CD4-positive, CD25-positive, alpha-beta regulatory T cell (primary cell): ENCODE results near the gene DIAPH2. TPM values are rescaled to one million over a fixed set of nuclear protein-coding genes. Genes with fewer than 3 reads are reported as not detected.

Source experiments
- ATAC-seq, 2 donors: fragments of 150-1000 bp; cut with Tn5 transposase; one replicate each; pipeline ENCODE4 v1.10.0; 2021; ENCODE audit warnings: low read depth in 2 of 2, moderate number of reproducible peaks in 2 of 2, moderate library complexity in 1 of 2
- DNase-seq, 3 donors: peaks; one replicate each; pipeline versions ENCODE4 v3.0.0 to v3.0.0-alpha.2; 2012 to 2022; ENCODE audit warnings: mixed read lengths in 1 of 3
- H3K27ac ChIP-seq: one replicate; pipeline ENCODE4 v1.7.0; 2013; ENCODE audit warnings: mild to moderate bottlenecking, low read length; ENCODE audit not compliant: insufficient read depth, poor library complexity, severe bottlenecking
- H3K27me3 ChIP-seq: one replicate; pipeline ENCODE4 v1.7.0; 2013; ENCODE audit warnings: low read length; ENCODE audit not compliant: control insufficient read depth, insufficient read depth
- H3K36me3 ChIP-seq: one replicate; pipeline ENCODE4 v1.7.0; 2013; ENCODE audit warnings: mild to moderate bottlenecking, low read length, moderate library complexity; ENCODE audit not compliant: control insufficient read depth, insufficient read depth
- H3K4me1 ChIP-seq: 2 replicates; pipeline ENCODE4 v1.7.0; 2013; ENCODE audit warnings: mild to moderate bottlenecking, low read length; ENCODE audit not compliant: insufficient read depth, control insufficient read depth, poor library complexity, severe bottlenecking
- H3K4me3 ChIP-seq: one replicate; pipeline ENCODE4 v1.7.0; 2013; ENCODE audit warnings: low read depth, mild to moderate bottlenecking, low read length, moderate library complexity
- H3K9me3 ChIP-seq, 2 experiments: 1 replicate in 1 of 2; 2 replicates in 1 of 2; pipeline ENCODE4 v1.7.0; 2013; ENCODE audit warnings: low read length in 2 of 2, mild to moderate bottlenecking in 1 of 2, moderate library complexity in 1 of 2; ENCODE audit not compliant: control insufficient read depth in 2 of 2
- H3K27ac Mint-ChIP-seq, 3 donors: one replicate each; pipeline ENCODE4 v1.8.0; 2020 to 2022; ENCODE audit warnings: mild to moderate bottlenecking in 3 of 3, mixed read lengths in 3 of 3, moderate library complexity in 2 of 3
- H3K27me3 Mint-ChIP-seq: one replicate; pipeline ENCODE4 v1.8.0; 2022; ENCODE audit warnings: mild to moderate bottlenecking, mixed read lengths
- H3K36me3 Mint-ChIP-seq: one replicate; pipeline ENCODE4 v1.8.0; 2020; ENCODE audit warnings: mixed read lengths
- H3K4me1 Mint-ChIP-seq, 4 donors: one replicate each; pipeline ENCODE4 v1.8.0; 2020 to 2022; ENCODE audit warnings: mixed read lengths in 4 of 4, mild to moderate bottlenecking in 1 of 4
- H3K4me3 Mint-ChIP-seq, 4 donors: one replicate each; pipeline ENCODE4 v1.8.0; 2020 to 2022; ENCODE audit warnings: mild to moderate bottlenecking in 4 of 4, mixed read lengths in 4 of 4, moderate library complexity in 3 of 4
- H3K9me3 Mint-ChIP-seq, 7 donors: one replicate each; pipeline ENCODE4 v1.8.0; 2020 to 2022; ENCODE audit warnings: mixed read lengths in 7 of 7, mild to moderate bottlenecking in 3 of 7, moderate library complexity in 2 of 7
- polyA plus RNA-seq, 4 donors: library from polyadenylated mRNA; unstranded; fragments of 300-500 nt; fragmentation: Illumina TruSeq; gene quantifications; one replicate each; pipeline ENCODE4 v1.2.3, GENCODE V29; 2021
- total RNA-seq: library from RNA; stranded (reverse); gene quantifications from one replicate; pipeline ENCODE4 v1.2.3, GENCODE V29; 2022

The DIAPH2 gene
- total and polyA plus RNA-seq, 5 donors from 2014 or later: 6.3 to 17.0 (median 6.6) TPM

GRCh38 chrX:97628807-97629596, 944.4 kb downstream of the DIAPH2 start:
- peaks cover 0 to 4% (median 0%) of the 10 kb centered on the region in 7 donors for H3K9me3 Mint-ChIP-seq
- H3K36me3 Mint-ChIP-seq: no peaks in the 10 kb centered on the region
- H3K4me1 Mint-ChIP-seq: no peaks in the 10 kb centered on the region
- Histone ChIP-seq H3K27ac (no peak overlapping the region), H3K4me1 (no peaks in the 10 kb centered on the region), H3K9me3 (no peaks in the 10 kb centered on the region), H3K36me3 (no peaks in the 10 kb centered on the region), H3K27me3 (no peaks in the 10 kb centered on the region), H3K4me3 (no peak overlapping the region)
- H3K27me3 Mint-ChIP-seq: no peaks in the 10 kb centered on the region
- no peak for DNase-seq
- no peak overlapping the region for H3K27ac Mint-ChIP-seq
- no peak for ATAC-seq
- H3K4me3 Mint-ChIP-seq: no peak overlapping the region

GRCh38 chrX:97629597-97629985, 944.9 kb downstream of the DIAPH2 start:
- Mint-ChIP-seq H3K4me1 (no peaks in the 10 kb centered on the region), H3K4me3 (no peak overlapping the region), H3K36me3 (no peaks in the 10 kb centered on the region), H3K9me3 (peaks cover 0 to 4% (median 0%) of the 10 kb centered on the region in 7 donors), H3K27ac (no peak overlapping the region), H3K27me3 (no peaks in the 10 kb centered on the region)
- no peaks in the 10 kb centered on the region for H3K4me1 ChIP-seq
- DNase-seq: no peak
- no peaks in the 10 kb centered on the region for H3K27me3 ChIP-seq
- no peaks in the 10 kb centered on the region for H3K9me3 ChIP-seq
- no peak overlapping the region for H3K4me3 ChIP-seq
- no peaks in the 10 kb centered on the region for H3K36me3 ChIP-seq
- H3K27ac ChIP-seq: no peak overlapping the region
- ATAC-seq: no peak

DNA sequence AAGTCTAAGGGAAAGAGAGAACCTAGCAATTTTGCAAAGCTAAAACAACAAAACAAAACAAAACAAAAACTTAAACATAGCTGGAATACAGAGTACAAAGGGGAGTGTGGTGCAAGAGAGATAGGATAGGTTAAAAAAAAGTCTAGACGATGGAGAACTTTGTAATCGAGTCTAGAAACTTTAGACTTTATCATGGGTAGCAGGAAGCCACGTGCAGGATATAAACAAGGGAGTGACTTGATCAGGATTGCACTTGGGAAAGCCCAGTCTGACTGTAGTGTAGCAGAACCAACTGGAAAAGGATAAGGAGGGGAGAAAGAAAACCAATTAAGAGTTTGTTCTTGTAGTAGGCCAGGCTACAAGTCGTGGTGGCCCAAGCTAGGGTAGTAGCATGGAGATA, 949.2 kb downstream of the DIAPH2 start:
- H3K27ac Mint-ChIP-seq: no peak overlapping the region
- H3K4me1 ChIP-seq: no peaks in the 10 kb centered on the region
- H3K4me1 Mint-ChIP-seq: no peaks in the 10 kb centered on the region
- no peak overlapping the region for H3K27ac ChIP-seq
- no peaks in the 10 kb centered on the region for H3K27me3 ChIP-seq
- H3K27me3 Mint-ChIP-seq: no peaks in the 10 kb centered on the region
- peaks cover 0 to 4% (median 0%) of the 10 kb centered on the region in 7 donors for H3K9me3 Mint-ChIP-seq
- DNase-seq (no peak), ATAC-seq (no peak)
- H3K4me3 ChIP-seq: no peak overlapping the region
- no peaks in the 10 kb centered on the region for H3K36me3 ChIP-seq
- no peak overlapping the region for H3K4me3 Mint-ChIP-seq
- no peaks in the 10 kb centered on the region for H3K9me3 ChIP-seq
- no peaks in the 10 kb centered on the region for H3K36me3 Mint-ChIP-seq

GRCh38 chrX:97636473-97637140, 952.0 kb downstream of the DIAPH2 start:
- Histone ChIP-seq H3K27ac (no peak overlapping the region), H3K9me3 (no peaks in the 10 kb centered on the region), H3K27me3 (no peaks in the 10 kb centered on the region), H3K4me1 (no peaks in the 10 kb centered on the region), H3K4me3 (no peak overlapping the region), H3K36me3 (no peaks in the 10 kb centered on the region)
- peaks cover 4% of the 10 kb centered on the region for H3K27me3 Mint-ChIP-seq
- no peak overlapping the region for H3K4me3 Mint-ChIP-seq
- peaks cover 0 to 1% (median 0%) of the 10 kb centered on the region in 7 donors for H3K9me3 Mint-ChIP-seq
- H3K27ac Mint-ChIP-seq: no peak overlapping the region
- DNase-seq (no peak), ATAC-seq (no peak)
- H3K4me1 Mint-ChIP-seq: peaks cover 0 to 9% (median 4%) of the 10 kb centered on the region in 4 donors
- H3K36me3 Mint-ChIP-seq: no peaks in the 10 kb centered on the region

DNA sequence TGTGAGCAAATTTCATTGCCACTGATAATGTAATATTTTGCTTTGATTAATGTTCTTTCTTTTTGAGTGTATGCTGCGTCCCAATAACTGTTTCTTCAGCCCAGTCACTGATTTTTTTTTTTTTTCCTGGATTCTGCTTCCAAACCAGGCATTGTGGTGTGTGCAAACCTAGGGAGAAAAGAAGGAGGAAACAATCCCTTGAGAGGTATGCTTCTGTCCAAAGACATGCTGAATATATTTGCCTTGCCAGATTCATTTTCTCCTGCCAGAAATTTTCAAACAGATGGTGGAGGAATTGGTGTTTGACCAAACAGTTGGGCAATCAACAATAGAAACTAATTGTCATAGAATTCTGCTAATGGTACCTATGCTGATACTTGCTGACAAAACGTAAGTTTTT, 952.6 kb downstream of the DIAPH2 start:
- H3K4me1 ChIP-seq: no peaks in the 10 kb centered on the region
- H3K27ac Mint-ChIP-seq: no peak overlapping the region
- H3K27me3 ChIP-seq: no peaks in the 10 kb centered on the region
- no peaks in the 10 kb centered on the region for H3K9me3 ChIP-seq
- no peak overlapping the region for H3K4me3 ChIP-seq
- H3K36me3 ChIP-seq: no peaks in the 10 kb centered on the region
- H3K27me3 Mint-ChIP-seq: peaks cover 4% of the 10 kb centered on the region
- no peaks in the 10 kb centered on the region for H3K36me3 Mint-ChIP-seq
- no peak for ATAC-seq
- no peak for DNase-seq
- H3K9me3 Mint-ChIP-seq: peaks cover 0 to 1% (median 0%) of the 10 kb centered on the region in 7 donors
- H3K27ac ChIP-seq: no peak overlapping the region
- H3K4me1 Mint-ChIP-seq: peaks cover 0 to 9% (median 4%) of the 10 kb centered on the region in 4 donors
- no peak overlapping the region for H3K4me3 Mint-ChIP-seq

DNA sequence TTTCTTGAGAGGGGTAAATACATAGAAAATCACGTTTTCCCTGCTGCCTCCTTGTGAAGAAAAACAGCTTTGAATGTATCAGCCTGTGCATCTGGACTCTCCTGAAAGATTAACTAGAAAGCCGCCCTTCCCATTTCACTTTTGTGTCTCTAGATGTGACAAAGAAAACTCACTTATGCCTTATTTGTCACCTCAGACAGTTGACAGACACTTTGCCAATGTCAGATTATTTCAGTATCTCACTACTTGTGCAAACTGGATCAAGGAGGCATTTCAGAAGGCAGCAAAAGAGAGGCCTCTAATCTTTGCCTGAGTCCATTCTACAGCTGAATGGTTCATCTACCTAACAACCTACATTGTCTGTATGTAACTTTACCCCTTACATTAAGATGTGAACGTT, 954.0 kb downstream of the DIAPH2 start:
- Mint-ChIP-seq H3K27me3 (peaks cover 4% of the 10 kb centered on the region), H3K4me1 (peaks cover 0 to 9% (median 4%) of the 10 kb centered on the region in 4 donors), H3K36me3 (no peaks in the 10 kb centered on the region), H3K27ac (no peak overlapping the region), H3K4me3 (no peak overlapping the region), H3K9me3 (peaks cover 0 to 1% (median 0%) of the 10 kb centered on the region in 7 donors)
- DNase-seq (no peak), ATAC-seq (no peak)
- no peaks in the 10 kb centered on the region for H3K27me3 ChIP-seq
- no peak overlapping the region for H3K4me3 ChIP-seq
- no peaks in the 10 kb centered on the region for H3K9me3 ChIP-seq
- no peak overlapping the region for H3K27ac ChIP-seq
- H3K4me1 ChIP-seq: no peaks in the 10 kb centered on the region
- H3K36me3 ChIP-seq: no peaks in the 10 kb centered on the region

- Histone ChIP-seq H3K27me3 (no peaks in the 10 kb centered on the region), H3K4me1 (no peaks in the 10 kb centered on the region), H3K36me3 (no peaks in the 10 kb centered on the region), H3K9me3 (no peaks in the 10 kb centered on the region), H3K4me3 (no peak overlapping the region), H3K27ac (no peak overlapping the region)
- no peaks in the 10 kb centered on the region for H3K36me3 Mint-ChIP-seq
- DNase-seq: peak in 1 of 3 donors; percentile 24
- no peak overlapping the region for H3K4me3 Mint-ChIP-seq
- peaks cover 0 to 2% (median 0%) of the 10 kb centered on the region in 7 donors for H3K9me3 Mint-ChIP-seq
- H3K4me1 Mint-ChIP-seq: peaks cover 0 to 9% (median 4%) of the 10 kb centered on the region in 4 donors
- no peak for ATAC-seq
- H3K27ac Mint-ChIP-seq: no peak overlapping the region
- peaks cover 4% of the 10 kb centered on the region for H3K27me3 Mint-ChIP-seq
These were observed 954.9 kb downstream of the DIAPH2 start for GRCh38 chrX:97639526-97639925.
